Coronary artery (tissue), 2 donors: Measurements from ENCODE around the gene NTF3.

Experiments used
- DNase-seq: peaks from one replicate; pipeline ENCODE4 v3.0.0-alpha.2; 2017; ENCODE audit warnings: low spot score
- H3K27ac ChIP-seq, 2 donors: fragments of 200-600 bp; sonication (generic); one replicate each; pipeline ENCODE4 v1.5.1; 2016 to 2019
- H3K4me3 ChIP-seq: fragments of 200-600 bp; sonication (generic); 2 replicates; pipeline ENCODE4 v1.5.1; 2016; ENCODE audit warnings: mild to moderate bottlenecking, moderate library complexity
- CTCF ChIP-seq: fragments of 200-600 bp; sonication (generic); IDR thresholded peaks from one replicate; pipeline ENCODE4 v1.5.1; 2019; ENCODE audit warnings: antibody characterized with exemption

NTF3 gene

DNA sequence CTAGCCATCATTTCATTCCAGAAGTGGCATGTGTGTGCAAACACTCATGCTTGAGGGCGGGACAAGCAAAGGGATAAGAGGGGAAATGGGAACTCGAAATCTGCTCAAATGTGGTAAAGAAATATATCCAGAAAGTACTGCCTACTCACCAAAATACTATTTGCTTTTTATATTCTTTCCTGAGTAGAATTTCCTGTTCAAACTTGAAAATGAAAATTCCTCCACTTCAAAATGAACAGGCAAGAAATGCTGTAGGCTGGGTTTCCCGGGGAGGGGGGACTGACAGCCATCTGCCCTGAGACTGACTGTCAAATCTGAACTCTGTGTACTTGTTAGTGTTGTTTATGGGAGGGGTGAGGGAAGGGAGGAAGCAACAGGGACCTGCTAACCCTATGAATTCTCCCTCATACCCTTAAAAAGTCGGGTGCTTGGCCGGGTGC lies 34.6 kb downstream of the NTF3 start:
- TF ChIP-seq CTCF, result no peak
- DNase-seq, result no peak
- H3K4me3 ChIP-seq, result no peak overlapping the region
- H3K27ac ChIP-seq, result peak overlapping the region; percentile 28 to 76

GRCh38 chr12:5467931-5468330 lies 36.0 kb downstream of the NTF3 start:
- Histone ChIP-seq H3K4me3 (no peak overlapping the region), H3K27ac (peak overlapping the region in 1 of 2 donors; percentile 22)
- TF ChIP-seq CTCF, result no peak
- no peak for DNase-seq

- TF ChIP-seq CTCF, result no peak
- Histone ChIP-seq H3K27ac (no peak overlapping the region), H3K4me3 (no peak overlapping the region)
- DNase-seq, result no peak
Observed at GRCh38 chr12:5470221-5470620, 38.3 kb downstream of the NTF3 start.

- Histone ChIP-seq H3K27ac (no peak overlapping the region), H3K4me3 (no peak overlapping the region)
- DNase-seq, result no peak
- TF ChIP-seq CTCF, result no peak
Observed at GRCh38 chr12:5470703-5471102, 38.8 kb downstream of the NTF3 start.

DNA sequence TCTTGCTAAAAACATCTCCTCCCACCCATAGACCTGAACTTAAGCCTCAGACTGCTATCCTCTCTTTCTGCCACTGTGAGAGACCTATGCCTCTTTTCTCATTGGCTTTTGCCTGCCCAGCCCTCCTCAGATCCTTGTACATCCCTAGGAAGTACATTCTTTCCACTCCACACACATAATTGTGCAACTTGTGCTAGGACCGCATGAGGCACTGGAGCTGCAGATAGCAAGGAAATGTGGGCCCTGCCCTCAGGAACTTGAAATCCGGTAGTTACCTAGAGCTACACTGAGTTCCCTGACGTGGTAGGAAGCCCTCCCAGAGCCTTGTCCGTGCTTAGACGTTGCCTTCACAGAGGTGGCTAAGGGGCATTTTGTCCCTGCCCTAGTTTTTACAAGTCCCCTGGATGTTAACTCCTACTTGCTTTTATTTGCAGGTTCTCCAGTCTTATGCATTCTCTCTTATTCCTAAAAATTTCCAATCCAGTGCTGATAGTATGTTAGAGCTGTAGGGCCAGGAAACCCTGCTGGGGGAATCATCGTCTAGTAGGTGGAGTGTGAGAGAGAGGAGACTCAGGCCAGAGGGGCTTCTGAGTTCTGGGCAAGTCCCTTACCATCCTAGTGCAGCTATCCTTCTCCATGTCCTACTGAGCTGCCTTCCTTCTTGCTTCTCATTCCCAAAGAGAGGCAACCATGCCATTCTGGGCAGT lies 41.3 kb downstream of the NTF3 start:
- peak overlapping the region in 1 of 2 donors; percentile 53 for H3K27ac ChIP-seq
- no peak for DNase-seq
- TF ChIP-seq CTCF, result no peak
- H3K4me3 ChIP-seq, result no peak overlapping the region

DNA sequence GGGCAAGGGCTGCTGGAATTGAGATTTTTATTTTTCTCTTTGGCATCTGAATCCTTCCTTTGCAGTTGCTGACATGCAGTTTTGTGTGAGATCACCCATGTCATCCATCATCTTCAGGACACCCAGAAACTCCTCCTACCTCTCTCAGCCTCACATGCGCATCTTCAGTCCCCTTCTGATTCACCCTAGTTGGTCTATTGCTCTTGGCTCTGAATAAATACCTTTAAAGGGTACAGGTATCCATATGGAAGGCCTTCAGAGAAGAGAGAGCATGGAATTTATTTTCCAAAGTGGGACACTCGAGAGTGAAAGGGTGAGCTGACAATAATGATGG lies 41.8 kb downstream of the NTF3 start:
- no peak for DNase-seq
- TF ChIP-seq CTCF, result no peak
- no peak overlapping the region for H3K27ac ChIP-seq
- no peak overlapping the region for H3K4me3 ChIP-seq

GRCh38 chr12:5476356-5476755 lies 44.4 kb downstream of the NTF3 start:
- DNase-seq, result no peak
- Histone ChIP-seq H3K4me3 (no peak overlapping the region), H3K27ac (no peak overlapping the region)
- no peak for TF ChIP-seq CTCF
